Measurements from ENCODE around the gene KANSL1. TPM values are rescaled to one million over a fixed set of nuclear protein-coding genes. Genes with fewer than 3 reads are reported as not detected.

The KANSL1 gene
- total RNA-seq, 1 donor, result 63.2 TPM

- no peak for DNase-seq (ENCODE audit: low read depth)
- no peak overlapping the region for H3K4me3 ChIP-seq (ENCODE audit: low read depth, low read length)
- no peak for TF ChIP-seq CTCF (IDR thresholded peaks at IDR 0.05; ENCODE audit: insufficient read depth, low read length)
Observed at GRCh38 chr17:46171939-46172338, 21.3 kb downstream of the KANSL1 start.

GRCh38 chr17:46170639-46171429 is 22.4 kb downstream of the KANSL1 start:
- H3K4me3 ChIP-seq (ENCODE audit: low read depth, low read length), result no peak overlapping the region
- no peak for DNase-seq (ENCODE audit: low read depth)
- TF ChIP-seq CTCF (IDR thresholded peaks at IDR 0.05; ENCODE audit: insufficient read depth, low read length), result no peak

GRCh38 chr17:46169913-46170638 is 23.2 kb downstream of the KANSL1 start:
- no peak for DNase-seq (ENCODE audit: low read depth)
- no peak for TF ChIP-seq CTCF (IDR thresholded peaks at IDR 0.05; ENCODE audit: insufficient read depth, low read length)
- no peak overlapping the region for H3K4me3 ChIP-seq (ENCODE audit: low read depth, low read length)

GRCh38 chr17:46167826-46168569 is 25.2 kb downstream of the KANSL1 start:
- no peak for TF ChIP-seq CTCF (IDR thresholded peaks at IDR 0.05; ENCODE audit: insufficient read depth, low read length)
- no peak overlapping the region for H3K4me3 ChIP-seq (ENCODE audit: low read depth, low read length)
- DNase-seq (ENCODE audit: low read depth), result peak; percentile 47

- TF ChIP-seq CTCF (IDR thresholded peaks at IDR 0.05; ENCODE audit: insufficient read depth, low read length), result no peak
- no peak overlapping the region for H3K4me3 ChIP-seq (ENCODE audit: low read depth, low read length)
- DNase-seq (ENCODE audit: low read depth), result no peak
Observed at GRCh38 chr17:46167267-46167666, 26.0 kb downstream of the KANSL1 start.

- no peak overlapping the region for H3K4me3 ChIP-seq (ENCODE audit: low read depth, low read length)
- TF ChIP-seq CTCF (IDR thresholded peaks at IDR 0.05; ENCODE audit: insufficient read depth, low read length), result no peak
- no peak for DNase-seq (ENCODE audit: low read depth)
Observed at GRCh38 chr17:46166692-46167249, 26.5 kb downstream of the KANSL1 start.

Data from fibroblast of the aortic adventitia (primary cell).